ENCODE results near the gene CCDC17. TPM values are rescaled to one million over a fixed set of nuclear protein-coding genes. Genes with fewer than 3 reads are reported as not detected.

CCDC17 gene
- polyA plus RNA-seq, 1 experiment = 0.19 TPM

GRCh38 chr1:45583264-45583665 lies 40.6 kb downstream of the CCDC17 start:
- Histone ChIP-seq H3K4me3 (ENCODE audit: low read depth, low read length) (peak overlapping the region; percentile 99), H3K9me3 (ENCODE audit: control insufficient read depth, insufficient read depth, low read length) (peaks cover 5% of the 10 kb centered on the region; the same call in 1 of the 2 replicates), H3K27me3 (ENCODE audit: control insufficient read depth, insufficient read depth, low read length) (no peaks in the 10 kb centered on the region), H3K27ac (ENCODE audit: low read depth, low read length) (peak overlapping the region; percentile 75)
- ChIA-PET POLR2A (interaction anchor here (0.7 to 5.5 kb wide), 7 partner anchors 32 to 793 kb away, joined by 3 to 46 read pairs (median 4); partner anchors contain the start of genes AKR1A1, GPBP1L1, MUTYH and PRDX1), CTCF (interaction anchor here (0.6 to 1.4 kb wide), 3 partner anchors 9 to 20 kb away, joined by 3 to 5 read pairs (median 3); no protein-coding TSS in a partner anchor)
- TF ChIP-seq CTCF (IDR thresholded peaks at IDR 0.05; ENCODE audit: low read depth, low read length) = no peak
- peak; percentile 90 for DNase-seq (ENCODE audit: low read depth, low spot score)

GRCh38 chr1:45574105-45574626 lies 49.7 kb downstream of the CCDC17 start:
- Histone ChIP-seq H3K4me3 (ENCODE audit: low read depth, low read length) (no peak overlapping the region), H3K27ac (ENCODE audit: low read depth, low read length) (no peak overlapping the region), H3K27me3 (ENCODE audit: control insufficient read depth, insufficient read depth, low read length) (no peaks in the 10 kb centered on the region), H3K9me3 (ENCODE audit: control insufficient read depth, insufficient read depth, low read length) (no peaks in the 10 kb centered on the region)
- CTCF ChIA-PET = interaction anchor here (1.7 kb wide), 1 partner anchor 62 kb away, joined by 6 read pairs; no protein-coding TSS in a partner anchor
- no peak for TF ChIP-seq CTCF (IDR thresholded peaks at IDR 0.05; ENCODE audit: low read depth, low read length)
- POLR2A ChIA-PET = interaction anchor here (0.6 to 1.7 kb wide), 2 partner anchors 53 to 308 kb away, joined by 6 to 10 read pairs; partner anchors contain the start of gene PRDX1
- no peak for DNase-seq (ENCODE audit: low read depth, low spot score)

GRCh38 chr1:45573231-45573804 lies 50.5 kb downstream of the CCDC17 start:
- TF ChIP-seq CTCF (IDR thresholded peaks at IDR 0.05; ENCODE audit: low read depth, low read length) = peak; percentile 25; the same call in 1 of the 2 replicates
- CTCF ChIA-PET = interaction anchor here (1.7 to 5.2 kb wide), 2 partner anchors 61 to 62 kb away, joined by 6 to 49 read pairs; no protein-coding TSS in a partner anchor

GRCh38 chr1:45570631-45571030 lies 53.2 kb downstream of the CCDC17 start:
- Histone ChIP-seq H3K27me3 (ENCODE audit: control insufficient read depth, insufficient read depth, low read length) (no peaks in the 10 kb centered on the region), H3K9me3 (ENCODE audit: control insufficient read depth, insufficient read depth, low read length) (no peaks in the 10 kb centered on the region), H3K4me3 (ENCODE audit: low read depth, low read length) (no peak overlapping the region), H3K27ac (ENCODE audit: low read depth, low read length) (no peak overlapping the region)
- no peak for TF ChIP-seq CTCF (IDR thresholded peaks at IDR 0.05; ENCODE audit: low read depth, low read length)
- ChIA-PET CTCF (interaction anchor here (0.6 to 5.2 kb wide), 19 partner anchors 9 to 556 kb away, joined by 3 to 49 read pairs (median 4); partner anchors contain the start of genes CCDC163, MMACHC and NASP), POLR2A (interaction anchor here (4.5 kb wide), 1 partner anchor 49 kb away, joined by 37 read pairs; the partner anchor contains the start of gene PRDX1)
- no peak for DNase-seq (ENCODE audit: low read depth, low spot score)

More at GRCh38 chr1:45573231-45573804, 50.5 kb downstream of the CCDC17 start:
- no peak overlapping the region for H3K4me3 ChIP-seq (ENCODE audit: low read depth, low read length)
- H3K27ac ChIP-seq (ENCODE audit: low read depth, low read length) = no peak overlapping the region
- no peak for DNase-seq (ENCODE audit: low read depth, low spot score)
- H3K9me3 ChIP-seq (ENCODE audit: control insufficient read depth, insufficient read depth, low read length) = no peaks in the 10 kb centered on the region
- POLR2A ChIA-PET = interaction anchor here (1.1 to 1.7 kb wide), 2 partner anchors 52 kb away, joined by 3 to 10 read pairs; partner anchors contain the start of gene PRDX1
- no peaks in the 10 kb centered on the region for H3K27me3 ChIP-seq (ENCODE audit: control insufficient read depth, insufficient read depth, low read length)

Small RNA genes lying within 50 kb of the gene (small RNA-seq; reads per million reads assigned to genes)
- not detected for gene AL355480.1 (ENCODE audit: insufficient read length, low read depth)
- not detected for gene AL355480.2 (ENCODE audit: insufficient read length, low read depth)
- not detected for gene AL355480.3 (ENCODE audit: insufficient read length, low read depth)
- gene AL355480.4 (ENCODE audit: insufficient read length, low read depth) = not detected

Other genes with a start within 250 kb of the CCDC17 start
- 2.5 and 2.6 TPM in 2 replicates for gene TESK2, start 132.9 kb downstream of the CCDC17 start, polyA plus RNA-seq (2011; rRNA removed)
- gene CCDC163, start 124.0 kb downstream of the CCDC17 start, polyA plus RNA-seq (2011; rRNA removed) = 0.89 and 1.0 TPM in 2 replicates
- 4.4 and 4.5 TPM in 2 replicates for gene MMACHC, start 123.8 kb downstream of the CCDC17 start, polyA plus RNA-seq (2011; rRNA removed)
- 988 and 1,110 TPM in 2 replicates for gene PRDX1, start 102.2 kb downstream of the CCDC17 start, polyA plus RNA-seq (2011; rRNA removed)
- 150 and 175 TPM in 2 replicates for gene AKR1A1, start 73.2 kb downstream of the CCDC17 start, polyA plus RNA-seq (2011; rRNA removed)
- gene NASP, start 40.0 kb downstream of the CCDC17 start, polyA plus RNA-seq (2011; rRNA removed) = 61.9 and 74.8 TPM in 2 replicates
- gene GPBP1L1, start 62.5 kb upstream of the CCDC17 start, polyA plus RNA-seq (2011; rRNA removed) = 47.5 and 63.0 TPM in 2 replicates
- 52.8 and 53.9 TPM in 2 replicates for gene TMEM69, start 64.1 kb upstream of the CCDC17 start, polyA plus RNA-seq (2011; rRNA removed)
- gene IPP, start 126.6 kb upstream of the CCDC17 start, polyA plus RNA-seq (2011; rRNA removed) = 10.3 and 13.6 TPM in 2 replicates
- gene MAST2, start 179.6 kb upstream of the CCDC17 start, polyA plus RNA-seq (2011; rRNA removed) = 24.7 and 25.5 TPM in 2 replicates